Measurements from ENCODE around the gene ZBTB7B.

The ZBTB7B gene

GRCh38 chr1:155018617-155019348 lies 16.2 kb downstream of the ZBTB7B start:
- no peak for DNase-seq

- no peak for DNase-seq
Observed at GRCh38 chr1:155019377-155020245, 17.0 kb downstream of the ZBTB7B start.

- no peak for DNase-seq
Observed at GRCh38 chr1:155022136-155022926, 19.7 kb downstream of the ZBTB7B start.

- peak; percentile 77 for DNase-seq
Observed at GRCh38 chr1:155022927-155023236, 20.3 kb downstream of the ZBTB7B start.

GRCh38 chr1:155023627-155024026 lies 21.0 kb downstream of the ZBTB7B start:
- DNase-seq = no peak

GRCh38 chr1:155024315-155024714 lies 21.7 kb downstream of the ZBTB7B start:
- no peak for DNase-seq

GRCh38 chr1:155026154-155026553 lies 23.6 kb downstream of the ZBTB7B start:
- peak; percentile 30 for DNase-seq

GRCh38 chr1:155026588-155026987 lies 24.0 kb downstream of the ZBTB7B start:
- peak; percentile 64 for DNase-seq

GRCh38 chr1:155029513-155030242 lies 27.1 kb downstream of the ZBTB7B start:
- no peak for DNase-seq

- DNase-seq = no peak
Observed at GRCh38 chr1:155030243-155030795, 27.7 kb downstream of the ZBTB7B start.

- DNase-seq = no peak
Observed at GRCh38 chr1:155030899-155031298, 28.3 kb downstream of the ZBTB7B start.

GRCh38 chr1:155032886-155033285 lies 30.3 kb downstream of the ZBTB7B start:
- DNase-seq = no peak

GRCh38 chr1:155033524-155033923 lies 30.9 kb downstream of the ZBTB7B start, which contains the start of the genes DCST1 and DCST2:
DCST1 (plus strand) TSS chr1:155033824; CDS start chr1:155034037, 213 bp downstream.
DCST2 (minus strand) TSS chr1:155033781; CDS start chr1:155033701, 80 bp downstream.
- no peak for DNase-seq

GRCh38 chr1:155034318-155035208 lies 32.0 kb downstream of the ZBTB7B start:
- DNase-seq = no peak

GRCh38 chr1:155035936-155036335 lies 33.3 kb downstream of the ZBTB7B start:
- no peak for DNase-seq

- no peak for DNase-seq
Observed at GRCh38 chr1:155037043-155037442, 34.4 kb downstream of the ZBTB7B start.

- no peak for DNase-seq
Observed at GRCh38 chr1:155037851-155038441, 35.3 kb downstream of the ZBTB7B start.

GRCh38 chr1:155038602-155039307 lies 36.2 kb downstream of the ZBTB7B start:
- no peak for DNase-seq

- no peak for DNase-seq
Observed at GRCh38 chr1:155039308-155039669, 36.7 kb downstream of the ZBTB7B start.
